IMR-90 (cell line): Measurements from ENCODE around the gene MTMR3. TPM values are rescaled to one million over a fixed set of nuclear protein-coding genes. Genes with fewer than 3 reads are reported as not detected.

Experiments used
- ATAC-seq: fragments of 200-7000 bp; cut with Tn5 transposase; 2 replicates; pipeline ENCODE4 v1.9.1; 2020; ENCODE audit warnings: low read depth, mild to moderate bottlenecking, moderate library complexity
- BruUV-seq: library from RNA; stranded (reverse); fragments of 400-500 nt; replicated peaks from 2 replicates; lab custom pipeline; 2021; lab: Mats Ljungman, UMichigan
- CTCF ChIA-PET: fragments of 300-600 bp; formaldehyde crosslinking; extraction: SDS; loops from one replicate; lab custom pipeline; 2021; ENCODE audit warnings: antibody characterized with exemption; lab: Yijun Ruan, JAX
- POLR2A ChIA-PET: fragments of 300-600 bp; sonication (Branson Sonifier 250); formaldehyde crosslinking; loops from one replicate; lab custom pipeline; 2022; ENCODE audit warnings: antibody characterized with exemption; ENCODE audit not compliant: unreplicated experiment; lab: Charles Lee
- DNase-seq: peaks from one replicate; pipeline ENCODE4 v3.0.0; 2013
- H2AFZ ChIP-seq: replicated peaks from 2 replicates; pipeline ENCODE3; 2013; ENCODE audit warnings: low read length, mild to moderate bottlenecking; ENCODE audit not compliant: poor library complexity
- H2AK5ac ChIP-seq: 2 replicates; pipeline ENCODE4 v1.6.1; 2013; ENCODE audit warnings: low read depth, low read length, inconsistent platforms
- H2AK9ac ChIP-seq: replicated peaks from 2 replicates; pipeline ENCODE3; 2013; ENCODE audit warnings: mild to moderate bottlenecking, low read depth, low read length, moderate library complexity; ENCODE audit not compliant: poor library complexity
- H2BK120ac ChIP-seq: 2 replicates; pipeline ENCODE4 v1.6.1; 2013; ENCODE audit warnings: low read depth, low read length, inconsistent platforms
- H2BK15ac ChIP-seq: 3 replicates; pipeline ENCODE4 v1.6.1; 2013; ENCODE audit warnings: low read depth, low read length, inconsistent platforms
- H2BK20ac ChIP-seq: 2 replicates; pipeline ENCODE4 v1.6.1; 2013; ENCODE audit warnings: low read depth, mild to moderate bottlenecking, inconsistent platforms, low read length, moderate library complexity
- H2BK5ac ChIP-seq: 2 replicates; pipeline ENCODE4 v1.6.1; 2013; ENCODE audit warnings: mild to moderate bottlenecking, low read depth, low read length, inconsistent platforms; ENCODE audit not compliant: poor library complexity, severe bottlenecking
- H3K14ac ChIP-seq: replicated peaks from 2 replicates; pipeline ENCODE4 v1.6.1; 2013; ENCODE audit warnings: low read depth, low read length, inconsistent platforms
- H3K18ac ChIP-seq: 2 replicates; pipeline ENCODE4 v1.6.1; 2013; ENCODE audit warnings: low read depth, low read length, control low read depth
- H3K23ac ChIP-seq: 2 replicates; pipeline ENCODE4 v1.6.1; 2013; ENCODE audit warnings: low read depth, low read length, inconsistent platforms
- H3K27ac ChIP-seq: 2 replicates; pipeline ENCODE4 v1.5.1; 2013; ENCODE audit warnings: mild to moderate bottlenecking, control low read depth, low read length; ENCODE audit not compliant: insufficient read depth
- H3K27me3 ChIP-seq: 2 replicates; pipeline ENCODE4 v1.6.1; 2013; ENCODE audit warnings: low read length; ENCODE audit not compliant: control insufficient read depth, insufficient read depth
- H3K36me3 ChIP-seq: 2 replicates; pipeline ENCODE4 v1.6.1; 2013; ENCODE audit warnings: low read length, mixed read lengths; ENCODE audit not compliant: control insufficient read depth, insufficient read depth
- H3K4ac ChIP-seq: 2 replicates; pipeline ENCODE4 v1.6.1; 2013; ENCODE audit warnings: low read depth, low read length, inconsistent platforms
- H3K4me1 ChIP-seq: 2 replicates; pipeline ENCODE4 v1.6.1; 2013; ENCODE audit warnings: low read length, mixed read lengths; ENCODE audit not compliant: control insufficient read depth, insufficient read depth
- H3K4me2 ChIP-seq: 2 replicates; pipeline ENCODE4 v1.6.1; 2013; ENCODE audit warnings: low read depth, mild to moderate bottlenecking, control low read depth, low read length, moderate library complexity
- H3K4me3 ChIP-seq: 2 replicates; pipeline ENCODE4 v1.5.1; 2013; ENCODE audit warnings: low read depth, mild to moderate bottlenecking, control low read depth, low read length, moderate library complexity; ENCODE audit not compliant: insufficient read depth
- H3K56ac ChIP-seq: 2 replicates; pipeline ENCODE4 v1.6.1; 2013; ENCODE audit warnings: low read length, inconsistent platforms; ENCODE audit not compliant: insufficient read depth; ENCODE audit errors: extremely low read depth
- H3K79me1 ChIP-seq, 2 experiments: 2 replicates each; pipeline ENCODE4 v1.6.1; 2013; ENCODE audit warnings: low read length in 2 of 2, inconsistent platforms in 1 of 2, low read depth in 1 of 2
- H3K9ac ChIP-seq: 2 replicates; pipeline ENCODE4 v1.6.1; 2013; ENCODE audit warnings: low read depth, low read length, control low read depth
- H3K9me1 ChIP-seq: 2 replicates; pipeline ENCODE4 v1.6.1; 2013; ENCODE audit warnings: low read length, inconsistent platforms; ENCODE audit not compliant: insufficient read depth
- H3K9me3 ChIP-seq: 2 replicates; pipeline ENCODE4 v1.6.1; 2013; ENCODE audit warnings: low read length; ENCODE audit not compliant: control insufficient read depth, insufficient read depth
- H4K20me1 ChIP-seq: 2 replicates; pipeline ENCODE4 v1.6.1; 2013; ENCODE audit warnings: low read length, inconsistent platforms; ENCODE audit not compliant: insufficient read depth
- H4K5ac ChIP-seq: 2 replicates; pipeline ENCODE4 v1.6.1; 2013; ENCODE audit warnings: mild to moderate bottlenecking, low read depth, low read length, control low read depth
- H4K8ac ChIP-seq, 2 experiments: 2 replicates each; pipeline ENCODE4 v1.6.1; 2013; ENCODE audit warnings: low read depth in 2 of 2, low read length in 2 of 2, control low read depth in 1 of 2, inconsistent platforms in 1 of 2
- H4K91ac ChIP-seq: 2 replicates; pipeline ENCODE4 v1.6.1; 2013; ENCODE audit warnings: low read depth, low read length, inconsistent platforms; ENCODE audit not compliant: insufficient read depth
- BHLHE40 ChIP-seq: fragments of 150-350 bp; IDR thresholded peaks from 2 replicates; pipeline ENCODE4 v1.6.1; 2016; ENCODE audit warnings: mild to moderate bottlenecking, low read depth, low read length
- CEBPB ChIP-seq: IDR thresholded peaks from 2 replicates; pipeline ENCODE4 v1.6.1; 2012; ENCODE audit warnings: low read depth, low read length, improper control_type of control experiment
- CHD1 ChIP-seq: IDR thresholded peaks from 2 replicates; pipeline ENCODE4 v1.6.1; 2012; ENCODE audit warnings: low read depth, low read length, improper control_type of control experiment
- CTCF ChIP-seq: conservative IDR thresholded peaks from 2 replicates; pipeline ENCODE4 v1.5.1; 2012; ENCODE audit warnings: mild to moderate bottlenecking, low read depth, low read length, improper control_type of control experiment
- FOS ChIP-seq: fragments of 150-350 bp; IDR thresholded peaks from 2 replicates; pipeline ENCODE4 v1.6.1; 2016; ENCODE audit warnings: low read depth, low read length
- MAFK ChIP-seq: IDR thresholded peaks from 2 replicates; pipeline ENCODE4 v1.6.1; 2012; ENCODE audit warnings: low read depth, low read length, improper control_type of control experiment
- MAZ ChIP-seq: IDR thresholded peaks from 2 replicates; pipeline ENCODE4 v1.6.1; 2012; ENCODE audit warnings: low read depth, mild to moderate bottlenecking, low read length, improper control_type of control experiment, moderate library complexity, borderline replicate concordance
- MXI1 ChIP-seq: IDR thresholded peaks from 2 replicates; pipeline ENCODE4 v1.6.1; 2012; ENCODE audit warnings: low read depth, mild to moderate bottlenecking, low read length, moderate library complexity, borderline replicate concordance
- NFE2L2 ChIP-seq: fragments of 150-350 bp; IDR thresholded peaks from 2 replicates; pipeline ENCODE4 v1.6.1; 2016; ENCODE audit warnings: low read depth, mild to moderate bottlenecking, low read length
- POLR2A ChIP-seq: IDR thresholded peaks from 2 replicates; pipeline ENCODE4 v1.6.1; 2012; ENCODE audit warnings: mild to moderate bottlenecking, low read depth, low read length
- RAD21 ChIP-seq: IDR thresholded peaks from 2 replicates; pipeline ENCODE4 v1.6.1; 2012; ENCODE audit warnings: low read length, improper control_type of control experiment
- RCOR1 ChIP-seq: IDR thresholded peaks from 2 replicates; pipeline ENCODE4 v1.6.1; 2012; ENCODE audit warnings: mild to moderate bottlenecking, low read length, improper control_type of control experiment; ENCODE audit not compliant: insufficient replicate concordance
- RFX5 ChIP-seq: IDR thresholded peaks from 2 replicates; pipeline ENCODE4 v1.8.0; 2012; ENCODE audit warnings: low read depth, mild to moderate bottlenecking, low read length, moderate library complexity
- SMC3 ChIP-seq: fragments of 150-350 bp; IDR thresholded peaks from 2 replicates; pipeline ENCODE4 v1.6.1; 2016; ENCODE audit warnings: low read depth, mild to moderate bottlenecking, antibody characterized with exemption, low read length, moderate library complexity
- USF2 ChIP-seq: fragments of 150-350 bp; IDR thresholded peaks from 2 replicates; pipeline ENCODE4 v1.6.1; 2017; ENCODE audit warnings: mild to moderate bottlenecking, antibody characterized with exemption, low read length, low read depth
- WGBS, 2 experiments: methylation state at CpG; one replicate each; pipeline versions ENCODE4 v1.1.5 to v1.1.7; 2013; ENCODE audit warnings: missing lambda C conversion rate in 2 of 2; ENCODE audit not compliant: insufficient read length in 1 of 2; ENCODE audit errors: extremely low coverage in 2 of 2; 5-methylcytosine and 5-hydroxymethylcytosine counted together
- dilution Hi-C: fragments of 300-500 bp; cut with HindIII; formaldehyde crosslinking; loops from one replicate; pipeline ENCODE4 v1.14.3; 2018; ENCODE audit warnings: low sequenced_read_pairs; ENCODE audit not compliant: unreplicated experiment
- in situ Hi-C: fragments of 300-500 bp; cut with MboI; formaldehyde crosslinking; loops from 3 replicates; pipeline ENCODE4 v1.14.3; 2019; ENCODE audit warnings: low sequenced_read_pairs, inconsistent platforms, mixed read lengths
- intact Hi-C: fragments of 100-400 bp; cut with micrococcal nuclease; formaldehyde crosslinking; loops from 2 replicates; pipeline ENCODE4 v1.10.0; 2022
- polyA plus RNA-seq, 3 experiments: library from polyadenylated mRNA; depleted of rRNA; stranded (reverse); fragments of >200 nt; gene quantifications; 2 replicates each; pipeline ENCODE4 v1.2.3, GENCODE V29; 2012; ENCODE audit warnings: low replicate concordance in 1 of 3
- total RNA-seq: library from RNA; depleted of rRNA; stranded (reverse); fragments of >200 nt; gene quantifications from 2 replicates; pipeline ENCODE4 v1.2.3, GENCODE V29; 2012
- TF ChIP-seq, protein P1 (sequence below): fragments of 150-350 bp; IDR thresholded peaks from 2 replicates; pipeline ENCODE4 v1.6.1; 2016; ENCODE audit warnings: low read depth, mild to moderate bottlenecking, low read length, moderate library complexity, borderline replicate concordance

Gene MTMR3
- total and polyA plus RNA-seq, 2 of the 4 experiments (the other 2 are of a cell fraction) = 21.3 to 29.4 TPM

DNA sequence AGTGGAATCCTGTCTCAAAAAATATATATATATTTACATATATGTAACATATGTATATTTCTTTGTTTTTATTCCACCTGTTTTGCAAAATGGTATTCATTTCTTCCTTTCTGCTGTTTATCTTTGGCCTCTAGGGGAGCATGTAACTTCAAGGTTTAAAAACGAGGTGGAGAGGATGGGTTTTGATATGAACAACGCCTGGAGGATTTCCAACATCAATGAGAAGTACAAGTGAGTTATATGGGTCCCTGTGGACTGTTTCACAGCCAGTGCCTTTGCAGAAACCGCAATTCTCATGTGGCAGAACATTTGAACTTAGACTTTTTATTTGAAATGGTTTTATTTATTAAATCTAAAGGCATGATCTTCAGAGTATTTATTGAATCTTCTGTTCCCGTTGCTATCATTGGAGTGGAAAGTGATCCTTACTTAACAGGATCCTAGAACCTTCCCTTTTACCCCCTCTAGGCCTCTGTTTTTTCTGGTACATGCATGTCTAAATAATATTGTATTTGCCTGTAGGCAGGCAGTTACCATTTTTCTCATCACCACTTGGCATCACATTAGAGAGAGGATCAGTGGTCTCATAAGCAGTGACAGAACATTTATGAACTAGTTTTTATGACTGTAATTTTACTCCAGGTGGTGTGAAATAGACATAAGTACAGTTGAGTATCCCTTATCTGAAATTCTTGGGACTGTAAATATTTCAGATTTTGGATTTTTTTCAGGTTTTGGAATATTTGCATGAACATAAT lies 115.8 kb downstream of the MTMR3 start:
- Histone ChIP-seq H3K9ac (no peak overlapping the region), H3K18ac (no peak overlapping the region), H3K23ac (no peak overlapping the region), H4K20me1 (peaks cover 20% of the 10 kb centered on the region; the same call in 1 of the 2 replicates), H2AFZ (no peak overlapping the region), H4K91ac (no peak overlapping the region), H2BK20ac (no peak overlapping the region), H3K79me1 (peaks cover 9 to 27% of the 10 kb centered on the region in 2 experiments; a peak in 3 of 4 replicates), H3K36me3 (peaks cover 8% of the 10 kb centered on the region), H4K8ac (no peak overlapping the region), H2BK120ac (no peak overlapping the region), H3K4me1 (peaks cover 7% of the 10 kb centered on the region), H4K5ac (no peak overlapping the region), H3K56ac (no peak overlapping the region), H3K4me2 (no peak overlapping the region), H3K9me3 (no peaks in the 10 kb centered on the region), H2BK15ac (no peak overlapping the region), H2AK5ac (no peak overlapping the region), H3K4ac (no peak overlapping the region), H2AK9ac (no peak overlapping the region), H3K9me1 (peaks cover 7% of the 10 kb centered on the region), H3K27me3 (no peaks in the 10 kb centered on the region), H3K14ac (no peak overlapping the region), H2BK5ac (no peak overlapping the region), H3K27ac (no peak overlapping the region), H3K4me3 (no peak overlapping the region)
- CTCF ChIA-PET = no interaction called here
- no TSS peak for BruUV-seq
- WGBS, 2 experiments = no CpG with 5 or more reads among the region's 4 CpGs
- intact Hi-C loops (no loop called here), in situ Hi-C loops (no loop called here), dilution Hi-C loops (no loop called here)
- ATAC-seq (no peak), DNase-seq (no peak)
- TF ChIP-seq SMC3 = no peak
- no peak for TF ChIP-seq MXI1
- no peak for TF ChIP-seq CTCF
- TF ChIP-seq MAZ = no peak
- TF ChIP-seq, protein P1, sequence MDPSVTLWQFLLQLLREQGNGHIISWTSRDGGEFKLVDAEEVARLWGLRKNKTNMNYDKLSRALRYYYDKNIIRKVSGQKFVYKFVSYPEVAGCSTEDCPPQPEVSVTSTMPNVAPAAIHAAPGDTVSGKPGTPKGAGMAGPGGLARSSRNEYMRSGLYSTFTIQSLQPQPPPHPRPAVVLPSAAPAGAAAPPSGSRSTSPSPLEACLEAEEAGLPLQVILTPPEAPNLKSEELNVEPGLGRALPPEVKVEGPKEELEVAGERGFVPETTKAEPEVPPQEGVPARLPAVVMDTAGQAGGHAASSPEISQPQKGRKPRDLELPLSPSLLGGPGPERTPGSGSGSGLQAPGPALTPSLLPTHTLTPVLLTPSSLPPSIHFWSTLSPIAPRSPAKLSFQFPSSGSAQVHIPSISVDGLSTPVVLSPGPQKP = no peak
- TF ChIP-seq RFX5 = no peak
- TF ChIP-seq BHLHE40 = no peak
- no peak for TF ChIP-seq CEBPB
- no peak for TF ChIP-seq RAD21
- TF ChIP-seq FOS = no peak
- TF ChIP-seq MAFK = no peak
- no peak for TF ChIP-seq NFE2L2
- no peak for TF ChIP-seq RCOR1
- TF ChIP-seq POLR2A = no peak
- no peak for TF ChIP-seq CHD1
- no peak for TF ChIP-seq USF2
- POLR2A ChIA-PET = no interaction called here
